WTC11 (cell line): ENCODE data around the gene RAB35. TPM values are rescaled to one million over a fixed set of nuclear protein-coding genes. Genes with fewer than 3 reads are reported as not detected.
A peak's percentile ranks its signal among the peaks of the same experiment; 100 is the strongest.

Source experiments
- CTCF ChIP-seq: fragments of 200-600 bp; IDR thresholded peaks from 2 replicates; pipeline ENCODE4 v1.8.0; 2022; ENCODE audit warnings: antibody characterized with exemption
- FOXJ3 ChIP-seq: sonication (generic); formaldehyde crosslinking; IDR thresholded peaks from 2 replicates; pipeline ENCODE4 v1.9.0; 2021; ENCODE audit warnings: missing genetic modification reagents, mild to moderate bottlenecking, borderline replicate concordance
- FOXP1 ChIP-seq: sonication (generic); formaldehyde crosslinking; IDR thresholded peaks from 2 replicates; pipeline ENCODE4 v1.8.0; 2022; ENCODE audit warnings: missing genetic modification reagents, mild to moderate bottlenecking, moderate library complexity, borderline replicate concordance
- IRF1 ChIP-seq: sonication (generic); formaldehyde crosslinking; IDR thresholded peaks from 2 replicates; pipeline ENCODE4 v1.8.0; 2023; ENCODE audit warnings: missing genetic modification reagents
- IRF2 ChIP-seq: sonication (generic); formaldehyde crosslinking; IDR thresholded peaks from 2 replicates; pipeline ENCODE4 v1.8.0; 2022; ENCODE audit warnings: low read depth, missing genetic modification reagents, borderline replicate concordance
- MXD4 ChIP-seq: fragments of 250-450 bp; sonication (Bioruptor Pico); IDR thresholded peaks from 2 replicates; pipeline ENCODE4 v1.8.0; 2021; ENCODE audit warnings: mild to moderate bottlenecking, moderate library complexity, borderline replicate concordance
- MYBL2 ChIP-seq: sonication (generic); formaldehyde crosslinking; IDR thresholded peaks from 2 replicates; pipeline ENCODE4 v1.8.1; 2023; ENCODE audit warnings: mild to moderate bottlenecking, moderate library complexity, missing genetic modification reagents
- NFYB ChIP-seq: sonication (generic); formaldehyde crosslinking; conservative IDR thresholded peaks from 2 replicates; pipeline ENCODE4 v1.8.0; 2022; ENCODE audit warnings: low read depth, missing genetic modification reagents
- TCF7 ChIP-seq: sonication (generic); formaldehyde crosslinking; IDR thresholded peaks from 2 replicates; pipeline ENCODE4 v1.8.0; 2022; ENCODE audit warnings: mild to moderate bottlenecking, low read depth, missing genetic modification reagents, moderate library complexity
- ZBTB21 ChIP-seq: sonication (generic); formaldehyde crosslinking; IDR thresholded peaks from 2 replicates; pipeline ENCODE4 v1.8.1; 2023; ENCODE audit warnings: mild to moderate bottlenecking, missing genetic modification reagents, borderline replicate concordance
- ZNF121 ChIP-seq: sonication (generic); formaldehyde crosslinking; IDR thresholded peaks from 2 replicates; pipeline ENCODE4 v1.8.0; 2023; ENCODE audit warnings: missing genetic modification reagents
- ZNF396 ChIP-seq: fragments of 250-450 bp; sonication (Bioruptor Pico); IDR thresholded peaks from 2 replicates; pipeline ENCODE4 v1.8.0; 2021; ENCODE audit warnings: mild to moderate bottlenecking, moderate library complexity, borderline replicate concordance
- ZSCAN18 ChIP-seq: fragments of 250-450 bp; sonication (Bioruptor Pico); IDR thresholded peaks from 2 replicates; pipeline ENCODE4 v2.1.2; 2022; ENCODE audit warnings: mild to moderate bottlenecking, moderate library complexity
- total RNA-seq: library from RNA; stranded (reverse); gene quantifications from 3 replicates; pipeline ENCODE4 v1.2.3, GENCODE V29; 2021
- TF ChIP-seq, protein P1 (sequence below): sonication (generic); formaldehyde crosslinking; IDR thresholded peaks from 2 replicates; pipeline ENCODE4 v1.8.1; 2023; ENCODE audit warnings: mild to moderate bottlenecking, missing genetic modification reagents, moderate library complexity
- TF ChIP-seq, protein P2 (sequence below): sonication (generic); formaldehyde crosslinking; IDR thresholded peaks from 2 replicates; pipeline ENCODE4 v1.8.0; 2022; ENCODE audit warnings: mild to moderate bottlenecking, missing genetic modification reagents
- TF ChIP-seq, protein P3 (sequence below): sonication (generic); formaldehyde crosslinking; IDR thresholded peaks from 2 replicates; pipeline ENCODE4 v1.8.1; 2022; ENCODE audit warnings: mild to moderate bottlenecking, moderate library complexity, missing genetic modification reagents
- TF ChIP-seq, protein P4 (sequence below): sonication (generic); formaldehyde crosslinking; IDR thresholded peaks from 2 replicates; pipeline ENCODE4 v1.8.0; 2023; ENCODE audit warnings: mild to moderate bottlenecking, missing genetic modification reagents
- TF ChIP-seq, protein P5 (sequence below): sonication (generic); formaldehyde crosslinking; IDR thresholded peaks from 2 replicates; pipeline ENCODE4 v1.8.0; 2023; ENCODE audit warnings: missing genetic modification reagents, mild to moderate bottlenecking, borderline replicate concordance

The RAB35 gene
- total RNA-seq, 1 experiment from 2014 or later, result 44.5 TPM

DNA sequence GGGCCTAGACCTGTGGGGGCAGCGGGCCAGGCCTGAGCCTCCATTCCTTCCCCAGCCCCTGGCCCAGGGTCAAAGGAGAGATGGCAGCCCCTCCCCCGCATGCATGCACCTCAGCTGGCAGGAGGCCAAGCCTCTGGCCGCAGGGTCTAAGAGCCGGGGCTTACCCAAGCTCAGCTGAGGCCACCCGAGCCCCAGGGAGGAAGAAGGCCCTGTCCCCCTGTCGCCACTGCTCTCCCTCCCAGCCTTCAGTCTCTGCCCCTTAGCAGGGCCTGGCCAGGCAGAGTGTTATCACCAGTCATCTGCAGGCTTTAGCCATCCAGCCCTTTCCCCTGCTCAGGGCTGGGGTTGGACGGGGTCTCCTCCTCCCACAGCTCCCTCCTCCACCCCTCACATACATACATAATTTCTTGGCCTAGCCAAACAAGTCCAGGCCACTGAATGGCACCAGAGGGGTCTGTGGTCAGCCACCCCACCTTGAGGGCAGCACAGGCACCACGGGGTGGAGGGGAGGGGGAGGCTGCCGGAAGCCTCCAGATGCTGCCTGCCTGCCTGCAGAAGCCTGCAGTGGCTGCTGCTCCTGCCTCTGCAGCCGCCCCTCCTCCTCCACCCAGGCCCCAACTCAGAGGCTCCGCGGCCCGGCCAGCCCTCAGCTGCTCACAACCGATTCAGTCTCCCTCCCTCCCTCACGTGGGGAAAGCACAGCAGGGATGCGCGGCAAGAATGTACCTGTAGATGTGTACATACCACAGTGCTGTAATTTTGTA, 22.8 kb downstream of the RAB35 start (continued):
- TF ChIP-seq ZNF396 (CRISPR knock-in tag) (no peak), CTCF (no peak), ZBTB21 (CRISPR knock-in tag) (no peak; the same call in 1 of the 2 replicates), TCF7 (CRISPR knock-in tag) (no peak), IRF1 (CRISPR knock-in tag) (no peak), FOXJ3 (CRISPR knock-in tag) (no peak), NFYB (CRISPR knock-in tag) (no peak), MXD4 (CRISPR knock-in tag) (no peak), IRF2 (no peak), ZSCAN18 (CRISPR knock-in tag) (no peak), FOXP1 (CRISPR knock-in tag) (no peak), MYBL2 (CRISPR knock-in tag) (no peak), ZNF121 (CRISPR knock-in tag) (no peak)
- TF ChIP-seq, protein P1, sequence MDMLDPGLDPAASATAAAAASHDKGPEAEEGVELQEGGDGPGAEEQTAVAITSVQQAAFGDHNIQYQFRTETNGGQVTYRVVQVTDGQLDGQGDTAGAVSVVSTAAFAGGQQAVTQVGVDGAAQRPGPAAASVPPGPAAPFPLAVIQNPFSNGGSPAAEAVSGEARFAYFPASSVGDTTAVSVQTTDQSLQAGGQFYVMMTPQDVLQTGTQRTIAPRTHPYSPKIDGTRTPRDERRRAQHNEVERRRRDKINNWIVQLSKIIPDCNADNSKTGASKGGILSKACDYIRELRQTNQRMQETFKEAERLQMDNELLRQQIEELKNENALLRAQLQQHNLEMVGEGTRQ, result peak; percentile 61
- TF ChIP-seq, protein P2, sequence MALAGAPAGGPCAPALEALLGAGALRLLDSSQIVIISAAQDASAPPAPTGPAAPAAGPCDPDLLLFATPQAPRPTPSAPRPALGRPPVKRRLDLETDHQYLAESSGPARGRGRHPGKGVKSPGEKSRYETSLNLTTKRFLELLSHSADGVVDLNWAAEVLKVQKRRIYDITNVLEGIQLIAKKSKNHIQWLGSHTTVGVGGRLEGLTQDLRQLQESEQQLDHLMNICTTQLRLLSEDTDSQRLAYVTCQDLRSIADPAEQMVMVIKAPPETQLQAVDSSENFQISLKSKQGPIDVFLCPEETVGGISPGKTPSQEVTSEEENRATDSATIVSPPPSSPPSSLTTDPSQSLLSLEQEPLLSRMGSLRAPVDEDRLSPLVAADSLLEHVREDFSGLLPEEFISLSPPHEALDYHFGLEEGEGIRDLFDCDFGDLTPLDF (CRISPR knock-in tag), result no peak
- TF ChIP-seq, protein P3, sequence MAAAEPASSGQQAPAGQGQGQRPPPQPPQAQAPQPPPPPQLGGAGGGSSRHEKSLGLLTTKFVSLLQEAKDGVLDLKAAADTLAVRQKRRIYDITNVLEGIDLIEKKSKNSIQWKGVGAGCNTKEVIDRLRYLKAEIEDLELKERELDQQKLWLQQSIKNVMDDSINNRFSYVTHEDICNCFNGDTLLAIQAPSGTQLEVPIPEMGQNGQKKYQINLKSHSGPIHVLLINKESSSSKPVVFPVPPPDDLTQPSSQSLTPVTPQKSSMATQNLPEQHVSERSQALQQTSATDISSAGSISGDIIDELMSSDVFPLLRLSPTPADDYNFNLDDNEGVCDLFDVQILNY (CRISPR knock-in tag), result no peak
- TF ChIP-seq, protein P4, sequence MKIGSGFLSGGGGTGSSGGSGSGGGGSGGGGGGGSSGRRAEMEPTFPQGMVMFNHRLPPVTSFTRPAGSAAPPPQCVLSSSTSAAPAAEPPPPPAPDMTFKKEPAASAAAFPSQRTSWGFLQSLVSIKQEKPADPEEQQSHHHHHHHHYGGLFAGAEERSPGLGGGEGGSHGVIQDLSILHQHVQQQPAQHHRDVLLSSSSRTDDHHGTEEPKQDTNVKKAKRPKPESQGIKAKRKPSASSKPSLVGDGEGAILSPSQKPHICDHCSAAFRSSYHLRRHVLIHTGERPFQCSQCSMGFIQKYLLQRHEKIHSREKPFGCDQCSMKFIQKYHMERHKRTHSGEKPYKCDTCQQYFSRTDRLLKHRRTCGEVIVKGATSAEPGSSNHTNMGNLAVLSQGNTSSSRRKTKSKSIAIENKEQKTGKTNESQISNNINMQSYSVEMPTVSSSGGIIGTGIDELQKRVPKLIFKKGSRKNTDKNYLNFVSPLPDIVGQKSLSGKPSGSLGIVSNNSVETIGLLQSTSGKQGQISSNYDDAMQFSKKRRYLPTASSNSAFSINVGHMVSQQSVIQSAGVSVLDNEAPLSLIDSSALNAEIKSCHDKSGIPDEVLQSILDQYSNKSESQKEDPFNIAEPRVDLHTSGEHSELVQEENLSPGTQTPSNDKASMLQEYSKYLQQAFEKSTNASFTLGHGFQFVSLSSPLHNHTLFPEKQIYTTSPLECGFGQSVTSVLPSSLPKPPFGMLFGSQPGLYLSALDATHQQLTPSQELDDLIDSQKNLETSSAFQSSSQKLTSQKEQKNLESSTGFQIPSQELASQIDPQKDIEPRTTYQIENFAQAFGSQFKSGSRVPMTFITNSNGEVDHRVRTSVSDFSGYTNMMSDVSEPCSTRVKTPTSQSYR (CRISPR knock-in tag), result peak; percentile 56; the same call in 1 of the 2 replicates
- TF ChIP-seq, protein P5, sequence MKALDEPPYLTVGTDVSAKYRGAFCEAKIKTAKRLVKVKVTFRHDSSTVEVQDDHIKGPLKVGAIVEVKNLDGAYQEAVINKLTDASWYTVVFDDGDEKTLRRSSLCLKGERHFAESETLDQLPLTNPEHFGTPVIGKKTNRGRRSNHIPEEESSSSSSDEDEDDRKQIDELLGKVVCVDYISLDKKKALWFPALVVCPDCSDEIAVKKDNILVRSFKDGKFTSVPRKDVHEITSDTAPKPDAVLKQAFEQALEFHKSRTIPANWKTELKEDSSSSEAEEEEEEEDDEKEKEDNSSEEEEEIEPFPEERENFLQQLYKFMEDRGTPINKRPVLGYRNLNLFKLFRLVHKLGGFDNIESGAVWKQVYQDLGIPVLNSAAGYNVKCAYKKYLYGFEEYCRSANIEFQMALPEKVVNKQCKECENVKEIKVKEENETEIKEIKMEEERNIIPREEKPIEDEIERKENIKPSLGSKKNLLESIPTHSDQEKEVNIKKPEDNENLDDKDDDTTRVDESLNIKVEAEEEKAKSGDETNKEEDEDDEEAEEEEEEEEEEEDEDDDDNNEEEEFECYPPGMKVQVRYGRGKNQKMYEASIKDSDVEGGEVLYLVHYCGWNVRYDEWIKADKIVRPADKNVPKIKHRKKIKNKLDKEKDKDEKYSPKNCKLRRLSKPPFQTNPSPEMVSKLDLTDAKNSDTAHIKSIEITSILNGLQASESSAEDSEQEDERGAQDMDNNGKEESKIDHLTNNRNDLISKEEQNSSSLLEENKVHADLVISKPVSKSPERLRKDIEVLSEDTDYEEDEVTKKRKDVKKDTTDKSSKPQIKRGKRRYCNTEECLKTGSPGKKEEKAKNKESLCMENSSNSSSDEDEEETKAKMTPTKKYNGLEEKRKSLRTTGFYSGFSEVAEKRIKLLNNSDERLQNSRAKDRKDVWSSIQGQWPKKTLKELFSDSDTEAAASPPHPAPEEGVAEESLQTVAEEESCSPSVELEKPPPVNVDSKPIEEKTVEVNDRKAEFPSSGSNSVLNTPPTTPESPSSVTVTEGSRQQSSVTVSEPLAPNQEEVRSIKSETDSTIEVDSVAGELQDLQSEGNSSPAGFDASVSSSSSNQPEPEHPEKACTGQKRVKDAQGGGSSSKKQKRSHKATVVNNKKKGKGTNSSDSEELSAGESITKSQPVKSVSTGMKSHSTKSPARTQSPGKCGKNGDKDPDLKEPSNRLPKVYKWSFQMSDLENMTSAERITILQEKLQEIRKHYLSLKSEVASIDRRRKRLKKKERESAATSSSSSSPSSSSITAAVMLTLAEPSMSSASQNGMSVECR, result no peak
- TF ChIP-seq, all 79 proteins: peak for 7
